Amniotic epithelial cell (primary cell): ENCODE measurements around the gene HCN2.
"Not testable (repeated sequence)": the region's sequence is repeated elsewhere in the genome, so short reads cannot be mapped to it uniquely, and the experiment has no call there.

Experiments
- DNase-seq: peaks from one replicate; pipeline ENCODE4 v3.0.0-alpha.2; 2010; ENCODE audit warnings: low read depth

Gene HCN2

DNA sequence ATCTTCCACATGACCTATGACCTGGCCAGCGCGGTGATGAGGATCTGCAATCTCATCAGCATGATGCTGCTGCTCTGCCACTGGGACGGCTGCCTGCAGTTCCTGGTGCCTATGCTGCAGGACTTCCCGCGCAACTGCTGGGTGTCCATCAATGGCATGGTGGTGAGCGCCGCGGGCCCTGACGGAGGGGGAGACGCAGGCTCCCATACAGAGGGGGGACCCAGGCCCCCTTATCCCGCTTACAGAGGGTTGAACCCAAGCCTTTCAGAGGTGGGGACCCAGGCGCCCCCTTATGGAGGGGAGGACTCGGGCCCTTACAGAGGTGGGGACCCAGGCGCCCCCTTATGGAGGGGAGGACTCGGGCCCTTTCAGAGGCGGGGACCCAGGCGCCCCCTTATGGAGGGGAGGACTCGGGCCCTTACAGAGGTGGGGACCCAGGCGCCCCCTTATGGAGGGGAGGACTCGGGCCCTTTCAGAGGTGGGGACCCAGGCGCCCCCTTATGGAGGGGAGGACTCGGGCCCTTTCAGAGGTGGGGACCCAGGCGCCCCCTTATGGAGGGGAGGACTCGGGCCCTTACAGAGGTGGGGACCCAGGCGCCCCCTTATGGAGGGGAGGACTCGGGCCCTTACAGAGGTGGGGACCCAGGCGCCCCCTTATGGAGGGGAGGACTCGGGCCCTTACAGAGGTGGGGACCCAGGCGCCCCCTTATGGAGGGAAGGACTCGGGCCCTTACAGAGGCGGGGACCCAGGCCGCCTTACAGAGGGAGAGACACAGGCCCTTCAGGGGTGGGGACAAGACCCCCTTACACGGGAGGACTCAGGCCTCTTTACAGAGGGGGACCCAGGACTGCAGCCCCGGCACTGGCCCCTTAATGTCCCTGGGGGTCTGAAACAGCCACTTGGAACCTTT, 15.6 kb downstream of the HCN2 start:
- not testable (repeated sequence) for DNase-seq

GRCh38 chr19:607301-608154, 17.8 kb downstream of the HCN2 start:
- DNase-seq = no peak

GRCh38 chr19:608155-609003, 18.7 kb downstream of the HCN2 start:
- DNase-seq = no peak

DNA sequence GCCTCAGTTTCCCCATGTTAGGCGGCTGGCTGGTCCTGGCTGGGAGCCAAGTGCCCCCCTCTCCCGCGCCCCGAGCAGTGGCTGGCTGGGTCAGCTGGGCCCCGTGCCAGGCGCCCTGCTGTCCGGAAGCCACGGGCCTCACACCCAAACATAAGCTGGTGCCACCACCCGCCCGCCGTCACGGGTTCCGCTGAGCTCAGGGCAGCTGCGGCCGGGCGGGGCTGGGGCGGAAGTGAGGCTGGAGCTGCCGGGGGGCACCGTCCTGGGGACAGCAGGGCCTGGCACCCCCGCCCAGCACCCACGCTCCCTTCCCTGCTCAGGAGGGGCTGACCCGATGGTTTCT, 19.3 kb downstream of the HCN2 start:
- no peak for DNase-seq

GRCh38 chr19:610071-610800, 20.6 kb downstream of the HCN2 start:
- peak; percentile 17 for DNase-seq

GRCh38 chr19:610801-611480, 21.3 kb downstream of the HCN2 start:
- DNase-seq = peak; percentile 93

- DNase-seq = peak; percentile 98
Observed at GRCh38 chr19:611481-611868, 21.8 kb downstream of the HCN2 start.

DNA sequence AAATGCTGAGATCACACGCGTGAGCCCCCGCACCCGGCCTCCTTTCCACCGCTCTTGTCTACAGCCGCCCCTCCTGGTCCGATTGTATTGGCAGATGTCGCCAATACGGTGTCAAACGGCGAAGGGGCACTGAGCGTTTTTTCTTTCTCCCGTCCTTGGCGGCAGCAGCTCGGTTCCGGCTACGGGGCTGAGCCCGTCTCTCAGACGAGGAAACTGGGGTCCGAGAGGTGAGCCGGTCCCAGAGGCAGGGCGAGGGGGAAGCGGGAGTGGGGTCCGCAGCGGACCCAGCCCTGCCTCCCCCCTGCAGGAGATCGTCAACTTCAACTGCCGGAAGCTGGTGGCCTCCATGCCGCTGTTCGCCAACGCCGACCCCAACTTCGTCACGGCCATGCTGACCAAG, 23.3 kb downstream of the HCN2 start:
- no peak for DNase-seq

DNA sequence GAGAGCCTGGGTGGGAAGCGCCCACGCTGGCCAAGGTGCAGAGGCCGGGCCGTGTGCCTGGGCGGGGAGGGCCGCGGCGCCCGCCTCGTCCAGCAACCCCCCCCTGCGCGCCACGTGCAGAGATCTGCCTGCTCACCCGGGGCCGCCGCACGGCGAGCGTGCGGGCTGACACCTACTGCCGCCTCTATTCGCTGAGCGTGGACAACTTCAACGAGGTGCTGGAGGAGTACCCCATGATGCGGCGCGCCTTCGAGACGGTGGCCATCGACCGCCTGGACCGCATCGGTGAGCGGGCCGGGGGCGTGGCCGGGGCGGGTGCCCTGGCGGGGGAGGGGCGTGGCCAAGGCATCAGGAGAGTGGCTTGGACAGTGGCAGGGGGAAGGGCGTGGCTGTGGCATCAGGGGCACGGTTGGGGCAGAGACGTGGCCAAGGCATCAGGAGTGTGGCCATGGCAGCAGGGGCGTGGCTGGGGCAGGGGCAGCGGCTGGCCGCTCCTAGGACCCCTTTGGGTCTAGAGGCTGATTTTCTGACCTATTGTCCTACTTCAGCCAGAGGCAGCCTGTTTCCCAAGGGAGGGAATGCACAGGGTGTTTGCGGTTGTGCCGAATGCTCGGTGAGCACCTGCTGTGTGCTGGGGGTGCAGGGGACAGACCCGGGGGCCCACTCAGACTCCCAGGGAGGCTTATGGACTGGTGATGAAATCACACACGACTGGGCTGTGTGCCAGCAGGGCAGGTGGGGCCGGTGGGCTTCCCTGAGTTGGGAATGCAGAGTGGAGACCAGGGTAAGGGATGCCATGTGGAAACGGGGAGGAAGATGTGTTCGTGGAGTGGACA, 24.3 kb downstream of the HCN2 start:
- DNase-seq = no peak

DNA sequence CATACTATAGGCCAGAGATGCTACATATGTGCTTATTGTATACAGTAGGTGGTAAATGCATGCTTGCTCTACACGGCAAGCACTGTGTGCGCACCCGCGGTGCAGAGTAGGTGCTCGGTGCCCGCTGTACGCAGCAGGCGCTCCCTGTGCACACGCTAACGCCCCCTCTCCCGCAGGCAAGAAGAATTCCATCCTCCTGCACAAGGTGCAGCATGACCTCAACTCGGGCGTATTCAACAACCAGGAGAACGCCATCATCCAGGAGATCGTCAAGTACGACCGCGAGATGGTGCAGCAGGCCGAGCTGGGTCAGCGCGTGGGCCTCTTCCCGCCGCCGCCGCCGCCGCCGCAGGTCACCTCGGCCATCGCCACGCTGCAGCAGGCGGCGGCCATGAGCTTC, 25.9 kb downstream of the HCN2 start:
- DNase-seq = peak; percentile 32

GRCh38 chr19:616062-616700, 26.5 kb downstream of the HCN2 start:
- no peak for DNase-seq

- no peak for DNase-seq
Observed at GRCh38 chr19:616747-617526, 27.3 kb downstream of the HCN2 start.

GRCh38 chr19:617551-618246, 28.0 kb downstream of the HCN2 start:
- DNase-seq = no peak

- no peak for DNase-seq
Observed at GRCh38 chr19:618247-618619, 28.6 kb downstream of the HCN2 start.

- DNase-seq = no peak
Observed at GRCh38 chr19:618674-619285, 29.1 kb downstream of the HCN2 start.

- DNase-seq = no peak
Observed at GRCh38 chr19:619286-620002, 29.8 kb downstream of the HCN2 start.
